Stimulated activated CD4-positive, alpha-beta T cell treated with anti-CD3 and anti-CD28 coated beads, Interleukin-2, amount 100 ng/mL, for 24 hours (primary cell): Measurements from ENCODE around the gene RPL4.
"Not testable (repeated sequence)": the region's sequence is repeated elsewhere in the genome, so short reads cannot be mapped to it uniquely, and the experiment has no call there.

ENCODE experiments used
- DNase-seq, 2 donors: peaks; one replicate each; pipeline ENCODE4 v3.0.0-alpha.2; 2020

RPL4 gene

GRCh38 chr15:66504563-66505429, at the start of gene RPL4, which contains the start of gene ZWILCH:
TSS of gene RPL4 (minus strand) at chr15:66504855. CDS start at chr15:66504790, 65 bp downstream.
TSS of gene ZWILCH (plus strand) at chr15:66505326. CDS start at chr15:66505339, 13 bp downstream.
- DNase-seq: peak; percentile 84

DNA sequence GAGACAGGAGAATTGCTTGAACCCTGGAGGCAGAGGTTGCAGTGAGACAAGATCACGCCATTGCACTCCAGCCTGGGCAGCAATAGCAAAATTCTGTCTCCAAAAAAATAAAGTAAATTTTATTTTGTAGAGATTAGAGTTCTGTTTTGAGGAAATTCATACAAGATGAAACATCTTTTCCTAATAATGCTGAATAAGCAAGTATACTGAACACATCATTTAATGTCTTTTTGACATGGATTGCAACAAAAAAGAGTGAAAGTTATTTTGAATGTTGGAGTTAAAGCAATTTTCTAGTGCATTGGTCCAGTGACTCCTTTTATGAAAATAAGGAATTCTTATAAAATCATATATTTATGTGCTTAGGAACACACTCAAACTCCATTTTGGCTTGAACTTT, 40.6 kb upstream of the RPL4 start:
- DNase-seq: no peak

DNA sequence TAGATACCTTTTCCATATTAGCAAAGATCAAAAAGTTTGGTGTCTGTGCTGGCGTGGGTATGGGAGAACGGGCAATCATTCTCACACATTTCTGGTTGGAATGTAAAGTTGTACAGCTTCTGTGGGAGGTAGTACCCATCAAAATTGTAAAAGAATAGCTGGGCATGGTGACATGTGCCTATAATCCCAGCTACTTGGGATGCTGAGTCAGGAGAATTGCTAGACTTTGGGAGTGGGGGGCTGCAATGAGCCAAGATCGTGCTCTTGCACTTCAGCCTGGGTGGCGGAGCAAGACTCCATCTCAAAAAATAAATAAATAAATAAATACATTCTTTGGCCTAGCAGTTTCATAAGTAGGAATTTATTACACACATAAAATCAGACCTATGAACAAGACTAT, 38.2 kb upstream of the RPL4 start:
- no peak for DNase-seq

DNA sequence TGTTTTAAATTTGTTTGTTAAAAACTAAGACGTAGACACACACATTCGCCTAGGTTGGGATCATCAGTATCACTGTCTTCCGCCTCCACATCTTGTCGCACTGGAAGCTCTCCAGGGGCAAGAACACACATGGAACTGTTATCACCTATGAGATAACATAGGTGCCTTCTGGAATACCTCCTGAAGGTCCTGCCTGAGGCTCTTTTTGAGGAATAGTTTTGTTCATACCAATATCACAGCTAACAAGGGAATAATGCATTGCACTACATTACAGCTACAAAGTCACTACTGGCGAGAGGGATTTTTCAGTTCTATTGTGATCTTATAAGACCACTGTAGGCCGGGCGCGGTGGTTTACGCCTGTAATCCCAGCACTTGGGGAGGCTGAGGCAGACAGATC, 30.4 kb upstream of the RPL4 start:
- no peak for DNase-seq

- DNase-seq: no peak
Measured at GRCh38 chr15:66524838-66525237, 20.2 kb upstream of the RPL4 start.

- no peak for DNase-seq
Measured at GRCh38 chr15:66523926-66524325, 19.3 kb upstream of the RPL4 start.

DNA sequence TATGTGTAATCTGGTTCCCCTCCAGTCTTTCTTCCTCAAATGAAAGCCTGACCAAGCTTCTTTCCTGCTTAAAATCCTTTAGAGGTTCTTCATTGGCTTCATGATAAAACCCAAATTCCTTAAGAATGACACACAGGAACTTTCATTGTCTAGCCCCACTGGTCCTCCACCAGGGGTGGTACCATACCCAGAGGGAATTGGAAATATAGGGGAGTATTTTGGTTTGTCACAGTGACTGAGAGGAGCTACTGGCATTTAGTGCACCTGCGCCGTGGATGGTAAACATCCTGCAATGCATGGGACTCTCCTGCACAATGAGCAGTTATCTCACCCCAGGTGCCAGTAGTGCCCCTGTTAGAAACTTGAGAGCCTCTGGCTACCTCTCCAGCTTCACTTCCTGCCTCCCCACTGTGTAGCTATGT, 11.3 kb upstream of the RPL4 start:
- no peak for DNase-seq

GRCh38 chr15:66514586-66514985, 9.9 kb upstream of the RPL4 start:
- no peak for DNase-seq

DNA sequence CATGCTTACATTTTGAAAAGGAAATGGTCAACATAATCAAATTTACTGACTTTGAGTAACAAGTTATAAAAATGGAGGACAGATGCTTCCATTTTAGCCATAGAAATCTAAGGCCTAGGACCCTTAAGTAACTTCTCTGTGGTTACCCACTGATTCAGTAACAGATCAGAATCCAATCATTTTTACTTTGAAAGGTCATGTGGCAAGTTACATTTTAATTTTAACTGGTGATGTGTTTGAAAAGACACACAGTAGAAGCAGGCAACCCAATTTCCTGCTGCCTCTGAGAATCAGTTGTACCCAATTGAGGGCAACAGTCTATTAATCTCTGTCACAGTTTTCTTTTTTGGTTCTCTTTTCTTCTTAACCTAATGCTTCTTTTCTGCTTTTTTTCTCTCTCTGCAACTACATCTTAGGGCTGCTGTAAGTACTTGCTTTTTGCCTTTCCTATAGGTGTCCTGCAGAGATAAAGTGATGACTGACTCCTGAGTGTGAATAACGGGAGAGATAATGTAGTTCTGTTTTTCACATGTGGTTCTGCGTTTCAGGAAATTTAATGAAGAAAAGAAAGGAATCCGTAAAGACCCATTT, 3.7 kb upstream of the RPL4 start:
- no peak for DNase-seq

- no peak for DNase-seq
Measured at GRCh38 chr15:66505818-66506217, 1.2 kb upstream of the RPL4 start.

- no peak for DNase-seq
Measured at GRCh38 chr15:66505430-66505811, 766 bp upstream of the RPL4 start.

DNA sequence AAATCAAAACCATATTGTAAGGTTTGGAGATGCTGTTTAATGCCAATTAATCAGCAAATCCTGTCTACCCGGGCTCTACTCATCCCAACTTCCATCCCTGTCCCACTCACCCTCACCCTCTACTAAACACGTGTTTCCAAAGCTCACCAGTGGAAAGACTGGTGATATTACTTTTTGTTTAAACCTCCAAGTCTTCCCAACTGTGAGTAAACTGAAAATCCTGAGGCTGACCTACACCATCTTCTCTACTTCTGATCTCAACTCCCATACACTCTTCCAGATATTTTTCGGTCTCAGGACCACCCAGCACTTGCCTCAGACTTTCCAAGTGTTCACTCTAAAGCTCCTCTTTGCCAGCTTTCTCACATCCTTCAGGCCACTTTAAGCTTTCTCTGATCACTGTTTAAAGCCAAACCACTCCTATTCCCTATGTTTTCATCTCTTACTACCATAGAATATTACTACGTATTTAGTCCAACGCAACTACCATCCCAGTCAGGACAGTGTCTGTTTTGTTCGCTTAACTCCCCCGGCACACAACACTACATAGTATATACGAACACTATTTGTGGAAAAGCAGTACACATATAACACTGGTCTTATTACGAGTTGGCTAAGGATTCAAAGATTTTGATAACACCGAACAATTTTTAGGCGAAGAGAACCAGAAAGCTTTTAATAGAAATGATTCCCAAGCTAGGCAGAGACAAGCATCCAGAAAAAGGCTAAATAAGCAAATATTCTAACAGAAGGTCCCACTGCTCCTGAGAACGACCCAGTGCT, 684 bp downstream of the RPL4 start:
- no peak for DNase-seq

GRCh38 chr15:66503041-66503648, 1.5 kb downstream of the RPL4 start:
- not testable (repeated sequence) for DNase-seq

DNA sequence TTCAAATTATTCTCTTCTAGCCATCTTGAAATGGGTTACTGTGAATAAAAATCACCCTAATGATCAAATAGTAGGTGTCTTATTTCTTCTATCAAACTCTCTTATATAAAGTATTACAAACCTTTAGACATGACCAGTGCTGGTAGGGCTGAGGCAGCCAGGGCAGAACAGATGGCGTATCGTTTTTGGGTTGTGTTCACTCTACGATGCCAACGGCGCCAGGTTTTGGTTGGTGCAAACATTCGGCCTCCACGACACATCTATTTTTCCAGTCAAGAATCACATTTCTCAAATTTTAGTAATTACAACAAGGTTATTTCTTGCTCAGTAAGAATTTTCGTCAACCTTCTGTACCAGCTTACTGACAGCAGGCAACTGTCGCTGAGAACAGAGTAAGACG, 2.2 kb downstream of the RPL4 start:
- DNase-seq: no peak

- DNase-seq: not testable (repeated sequence)
Measured at GRCh38 chr15:66500346-66500745, 4.3 kb downstream of the RPL4 start.

DNA sequence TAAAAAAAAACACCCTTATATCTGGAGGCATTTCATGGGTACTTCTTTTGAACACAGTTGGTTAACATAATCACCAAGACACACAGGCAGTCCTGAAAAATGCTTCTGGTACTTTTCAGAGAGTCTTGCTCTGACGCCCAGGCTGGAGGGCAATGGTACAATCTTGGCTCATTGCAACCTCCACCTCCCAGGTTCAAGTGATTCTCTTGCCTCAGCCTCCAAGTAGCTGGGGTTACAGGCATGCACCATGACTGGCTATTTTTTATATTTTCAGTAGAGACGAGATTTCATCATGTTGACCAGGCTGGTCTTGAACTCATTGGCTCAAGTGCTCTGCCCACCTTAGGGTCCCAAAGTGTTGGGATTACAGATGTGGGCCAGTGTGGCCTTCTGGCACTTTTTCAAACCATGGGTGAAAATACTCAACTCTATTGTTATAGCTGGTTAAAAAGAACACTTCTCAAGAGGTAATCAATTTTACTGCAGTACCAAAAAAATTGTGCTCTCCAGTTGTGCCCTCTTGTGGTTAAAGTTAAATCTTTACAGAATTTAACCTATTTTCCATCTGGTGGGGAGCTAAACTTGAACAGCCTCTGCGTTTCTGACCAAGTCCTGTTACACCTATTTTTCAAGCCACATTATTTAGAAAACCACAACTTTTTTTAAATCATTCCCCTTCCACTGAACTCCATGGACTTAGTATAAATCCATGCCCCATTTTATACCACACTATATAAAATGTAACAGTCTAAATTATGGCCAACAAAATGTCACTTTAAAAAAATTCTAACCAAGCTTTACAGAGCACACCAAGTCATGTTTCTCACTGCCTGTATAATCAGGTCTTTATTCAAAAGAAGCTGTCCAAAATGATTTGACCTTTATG, 5.9 kb downstream of the RPL4 start:
- no peak for DNase-seq

- peak; percentile 99 for DNase-seq
Measured at GRCh38 chr15:66497502-66498455, 6.9 kb downstream of the RPL4 start, which contains the start of gene SNAPC5. TSS of gene SNAPC5 (minus strand) at chr15:66497762. CDS start at chr15:66497731, 31 bp downstream.

- DNase-seq: no peak
Measured at GRCh38 chr15:66496951-66497501, 7.6 kb downstream of the RPL4 start.

- no peak for DNase-seq
Measured at GRCh38 chr15:66494262-66494661, 10.4 kb downstream of the RPL4 start.

GRCh38 chr15:66491846-66492245, 12.8 kb downstream of the RPL4 start:
- DNase-seq: no peak
